GM12878 (cell line): Measurements from ENCODE around the gene DUS2.

Experiments used
- BCL3 ChIP-seq: IDR thresholded peaks from 2 replicates; pipeline ENCODE4 v1.6.1; 2011; ENCODE audit warnings: borderline replicate concordance, low read depth, mild to moderate bottlenecking, moderate library complexity, low read length; ENCODE audit not compliant: insufficient read depth, poor library complexity, severe bottlenecking
- EZH2 ChIP-seq: IDR thresholded peaks from 2 replicates; pipeline ENCODE4 v1.6.1; 2012; ENCODE audit warnings: low read depth, mild to moderate bottlenecking, control low read depth, inconsistent platforms, low read length, borderline replicate concordance; ENCODE audit not compliant: control insufficient read depth
- HDAC2 ChIP-seq: fragments of 200-600 bp; sonication (generic); IDR thresholded peaks from 2 replicates; pipeline ENCODE4 v1.6.1; 2017
- PKNOX1 ChIP-seq: fragments of 450-650 bp; IDR thresholded peaks from 2 replicates; pipeline ENCODE4 v1.6.1; 2016; ENCODE audit warnings: mild to moderate bottlenecking
- TF ChIP-seq, protein P1 (sequence below), 3 experiments: IDR thresholded peaks in 2 of 3; conservative IDR thresholded peaks in 1 of 3; 2 replicates each; pipeline ENCODE4 v1.5.1; 2011; ENCODE audit warnings: low read depth in 3 of 3, low read length in 3 of 3, mild to moderate bottlenecking in 3 of 3, control low read depth in 2 of 3, moderate library complexity in 2 of 3, inconsistent platforms in 1 of 3, mixed read lengths in 1 of 3; ENCODE audit not compliant: control insufficient read depth in 2 of 3, insufficient read depth in 1 of 3; ENCODE audit errors: extremely low read depth in 1 of 3
- TF ChIP-seq, protein P2 (sequence below): IDR thresholded peaks from 2 replicates; pipeline ENCODE4 v1.6.1; 2012; ENCODE audit warnings: low read depth, low read length, improper control_type of control experiment
- TF ChIP-seq, protein P3 (sequence below): fragments of 450-650 bp; IDR thresholded peaks from 2 replicates; pipeline ENCODE4 v1.6.1; 2018; ENCODE audit warnings: mild to moderate bottlenecking, low read depth, moderate library complexity; ENCODE audit not compliant: partially characterized antibody

DNA sequence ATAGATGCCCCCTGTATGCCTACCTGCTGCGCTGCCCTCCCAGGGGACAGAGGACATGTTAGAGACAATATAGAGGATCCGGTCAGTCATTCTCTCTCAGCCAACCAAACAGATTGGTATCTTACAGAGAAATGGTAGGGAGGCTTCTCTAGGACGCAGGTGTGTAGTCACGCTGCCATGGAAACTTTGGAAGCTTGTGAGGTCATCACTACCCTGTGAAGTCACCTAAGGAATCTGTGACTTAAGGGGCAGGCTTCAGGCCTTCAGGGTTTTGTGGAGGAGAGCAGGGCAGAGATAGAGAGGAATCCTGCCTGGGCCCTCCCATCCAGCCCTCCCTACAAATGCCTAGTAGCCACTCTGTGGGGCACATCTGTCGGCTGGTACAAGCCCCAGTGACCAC, 7.4 kb upstream of the DUS2 start, which contains the start of gene DPEP2NB:
- TF ChIP-seq PKNOX1: no peak
- no peak for TF ChIP-seq EZH2
- TF ChIP-seq, protein P1, sequence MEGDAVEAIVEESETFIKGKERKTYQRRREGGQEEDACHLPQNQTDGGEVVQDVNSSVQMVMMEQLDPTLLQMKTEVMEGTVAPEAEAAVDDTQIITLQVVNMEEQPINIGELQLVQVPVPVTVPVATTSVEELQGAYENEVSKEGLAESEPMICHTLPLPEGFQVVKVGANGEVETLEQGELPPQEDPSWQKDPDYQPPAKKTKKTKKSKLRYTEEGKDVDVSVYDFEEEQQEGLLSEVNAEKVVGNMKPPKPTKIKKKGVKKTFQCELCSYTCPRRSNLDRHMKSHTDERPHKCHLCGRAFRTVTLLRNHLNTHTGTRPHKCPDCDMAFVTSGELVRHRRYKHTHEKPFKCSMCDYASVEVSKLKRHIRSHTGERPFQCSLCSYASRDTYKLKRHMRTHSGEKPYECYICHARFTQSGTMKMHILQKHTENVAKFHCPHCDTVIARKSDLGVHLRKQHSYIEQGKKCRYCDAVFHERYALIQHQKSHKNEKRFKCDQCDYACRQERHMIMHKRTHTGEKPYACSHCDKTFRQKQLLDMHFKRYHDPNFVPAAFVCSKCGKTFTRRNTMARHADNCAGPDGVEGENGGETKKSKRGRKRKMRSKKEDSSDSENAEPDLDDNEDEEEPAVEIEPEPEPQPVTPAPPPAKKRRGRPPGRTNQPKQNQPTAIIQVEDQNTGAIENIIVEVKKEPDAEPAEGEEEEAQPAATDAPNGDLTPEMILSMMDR (IDR thresholded peaks at IDR 0.05 in 2 of 3, conservative IDR thresholded peaks at IDR 0.05 in 1 of 3; ENCODE audit: control insufficient read depth in 2 of 3, extremely low read depth in 1 of 3, insufficient read depth in 1 of 3, low read depth in 3 of 3, low read length in 3 of 3): no peak
- no peak for TF ChIP-seq BCL3
- TF ChIP-seq HDAC2: no peak
- TF ChIP-seq, protein P2, sequence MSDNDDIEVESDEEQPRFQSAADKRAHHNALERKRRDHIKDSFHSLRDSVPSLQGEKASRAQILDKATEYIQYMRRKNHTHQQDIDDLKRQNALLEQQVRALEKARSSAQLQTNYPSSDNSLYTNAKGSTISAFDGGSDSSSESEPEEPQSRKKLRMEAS: no peak
- TF ChIP-seq, protein P3, sequence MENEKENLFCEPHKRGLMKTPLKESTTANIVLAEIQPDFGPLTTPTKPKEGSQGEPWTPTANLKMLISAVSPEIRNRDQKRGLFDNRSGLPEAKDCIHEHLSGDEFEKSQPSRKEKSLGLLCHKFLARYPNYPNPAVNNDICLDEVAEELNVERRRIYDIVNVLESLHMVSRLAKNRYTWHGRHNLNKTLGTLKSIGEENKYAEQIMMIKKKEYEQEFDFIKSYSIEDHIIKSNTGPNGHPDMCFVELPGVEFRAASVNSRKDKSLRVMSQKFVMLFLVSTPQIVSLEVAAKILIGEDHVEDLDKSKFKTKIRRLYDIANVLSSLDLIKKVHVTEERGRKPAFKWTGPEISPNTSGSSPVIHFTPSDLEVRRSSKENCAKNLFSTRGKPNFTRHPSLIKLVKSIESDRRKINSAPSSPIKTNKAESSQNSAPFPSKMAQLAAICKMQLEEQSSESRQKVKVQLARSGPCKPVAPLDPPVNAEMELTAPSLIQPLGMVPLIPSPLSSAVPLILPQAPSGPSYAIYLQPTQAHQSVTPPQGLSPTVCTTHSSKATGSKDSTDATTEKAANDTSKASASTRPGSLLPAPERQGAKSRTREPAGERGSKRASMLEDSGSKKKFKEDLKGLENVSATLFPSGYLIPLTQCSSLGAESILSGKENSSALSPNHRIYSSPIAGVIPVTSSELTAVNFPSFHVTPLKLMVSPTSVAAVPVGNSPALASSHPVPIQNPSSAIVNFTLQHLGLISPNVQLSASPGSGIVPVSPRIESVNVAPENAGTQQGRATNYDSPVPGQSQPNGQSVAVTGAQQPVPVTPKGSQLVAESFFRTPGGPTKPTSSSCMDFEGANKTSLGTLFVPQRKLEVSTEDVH: no peak
